HEK293 (cell line): Measurements from ENCODE around the gene LIMA1.

Source experiments
- GLIS2 ChIP-seq: fragments of 450-650 bp; formaldehyde crosslinking; IDR thresholded peaks from 2 replicates; pipeline ENCODE4 v1.5.1; 2016; ENCODE audit warnings: missing biosample characterization, missing genetic modification characterization
- RBAK ChIP-seq: fragments of 450-650 bp; formaldehyde crosslinking; IDR thresholded peaks from 2 replicates; pipeline ENCODE4 v1.5.1; 2016; ENCODE audit warnings: missing biosample characterization, missing genetic modification characterization
- SETDB1 ChIP-seq: IDR thresholded peaks from one replicate; pipeline ENCODE4 v1.6.1; 2017; ENCODE audit warnings: mild to moderate bottlenecking, low read length, moderate library complexity, mixed read lengths; ENCODE audit not compliant: insufficient read length
- ZNF174 ChIP-seq: fragments of 450-650 bp; formaldehyde crosslinking; IDR thresholded peaks from 2 replicates; pipeline ENCODE4 v1.5.0; 2017; ENCODE audit warnings: missing biosample characterization, mild to moderate bottlenecking, missing genetic modification characterization
- ZNF223 ChIP-seq: fragments of 450-650 bp; formaldehyde crosslinking; IDR thresholded peaks from 2 replicates; pipeline ENCODE4 v1.5.1; 2016; ENCODE audit warnings: missing biosample characterization, missing genetic modification characterization
- ZNF23 ChIP-seq: fragments of 450-650 bp; formaldehyde crosslinking; IDR thresholded peaks from 2 replicates; pipeline ENCODE4 v1.5.1; 2016; ENCODE audit warnings: missing biosample characterization, missing genetic modification characterization, borderline replicate concordance
- ZNF302 ChIP-seq: fragments of 450-650 bp; formaldehyde crosslinking; IDR thresholded peaks from 2 replicates; pipeline ENCODE4 v1.5.1; 2016; ENCODE audit warnings: missing biosample characterization, missing genetic modification characterization, low read depth
- ZNF341 ChIP-seq: fragments of 450-650 bp; formaldehyde crosslinking; IDR thresholded peaks from 2 replicates; pipeline ENCODE4; 2016; ENCODE audit warnings: low read depth, missing biosample characterization, missing genetic modification characterization
- ZNF426 ChIP-seq: fragments of 450-650 bp; formaldehyde crosslinking; IDR thresholded peaks from 2 replicates; pipeline ENCODE4 v1.5.1; 2017; ENCODE audit warnings: missing biosample characterization, missing genetic modification characterization, mild to moderate bottlenecking, inconsistent platforms, moderate library complexity
- ZNF561 ChIP-seq: fragments of 450-650 bp; IDR thresholded peaks from 2 replicates; pipeline ENCODE4 v1.5.1; 2018; ENCODE audit warnings: missing biosample characterization, missing genetic modification characterization, borderline replicate concordance
- ZNF621 ChIP-seq: fragments of 450-650 bp; formaldehyde crosslinking; IDR thresholded peaks from 2 replicates; pipeline ENCODE4 v1.5.1; 2017; ENCODE audit warnings: missing biosample characterization, missing genetic modification characterization
- ZNF624 ChIP-seq: fragments of 450-650 bp; formaldehyde crosslinking; IDR thresholded peaks from 2 replicates; pipeline ENCODE4 v1.5.1; 2017; ENCODE audit warnings: missing biosample characterization, missing genetic modification characterization
- ZNF707 ChIP-seq: fragments of 450-650 bp; formaldehyde crosslinking; IDR thresholded peaks from 2 replicates; pipeline ENCODE4 v1.5.1; 2016; ENCODE audit warnings: missing biosample characterization, missing genetic modification characterization
- ZNF830 ChIP-seq: fragments of 450-650 bp; IDR thresholded peaks from 2 replicates; pipeline ENCODE4 v1.5.0; 2018; ENCODE audit warnings: missing biosample characterization, missing genetic modification characterization, low read depth, mild to moderate bottlenecking, moderate library complexity
- ZSCAN30 ChIP-seq: fragments of 450-650 bp; IDR thresholded peaks from 2 replicates; pipeline ENCODE4 v1.5.1; 2018; ENCODE audit warnings: missing biosample characterization, mild to moderate bottlenecking, missing genetic modification characterization, moderate library complexity
- TF ChIP-seq, protein P1 (sequence below): fragments of 450-650 bp; formaldehyde crosslinking; conservative IDR thresholded peaks from 2 replicates; pipeline ENCODE4 v1.5.1; 2016; ENCODE audit warnings: low read depth, missing biosample characterization, missing genetic modification characterization
- TF ChIP-seq, protein P2 (sequence below): fragments of 450-650 bp; formaldehyde crosslinking; IDR thresholded peaks from 2 replicates; pipeline ENCODE4 v1.5.1; 2016; ENCODE audit warnings: missing biosample characterization, missing genetic modification characterization
- TF ChIP-seq, protein P3 (sequence below): fragments of 450-650 bp; formaldehyde crosslinking; IDR thresholded peaks from 2 replicates; pipeline ENCODE4 v1.5.1; 2016; ENCODE audit warnings: missing biosample characterization, missing genetic modification characterization
- TF ChIP-seq, protein P4 (sequence below): fragments of 450-650 bp; formaldehyde crosslinking; IDR thresholded peaks from 2 replicates; pipeline ENCODE4 v1.5.1; 2017; ENCODE audit warnings: missing biosample characterization, missing genetic modification characterization
- TF ChIP-seq, protein P5 (sequence below): fragments of 450-650 bp; formaldehyde crosslinking; IDR thresholded peaks from 2 replicates; pipeline ENCODE4 v1.5.1; 2016; ENCODE audit warnings: missing biosample characterization, missing genetic modification characterization
- TF ChIP-seq, protein P6 (sequence below): sonication (generic); formaldehyde crosslinking; IDR thresholded peaks from 2 replicates; pipeline ENCODE4 v1.8.1; 2022; ENCODE audit warnings: mild to moderate bottlenecking, moderate library complexity, missing genetic modification reagents
- TF ChIP-seq, protein P7 (sequence below): fragments of 450-650 bp; formaldehyde crosslinking; IDR thresholded peaks from 2 replicates; pipeline ENCODE4 v1.5.1; 2016; ENCODE audit warnings: missing biosample characterization, missing genetic modification characterization

LIMA1 gene

DNA sequence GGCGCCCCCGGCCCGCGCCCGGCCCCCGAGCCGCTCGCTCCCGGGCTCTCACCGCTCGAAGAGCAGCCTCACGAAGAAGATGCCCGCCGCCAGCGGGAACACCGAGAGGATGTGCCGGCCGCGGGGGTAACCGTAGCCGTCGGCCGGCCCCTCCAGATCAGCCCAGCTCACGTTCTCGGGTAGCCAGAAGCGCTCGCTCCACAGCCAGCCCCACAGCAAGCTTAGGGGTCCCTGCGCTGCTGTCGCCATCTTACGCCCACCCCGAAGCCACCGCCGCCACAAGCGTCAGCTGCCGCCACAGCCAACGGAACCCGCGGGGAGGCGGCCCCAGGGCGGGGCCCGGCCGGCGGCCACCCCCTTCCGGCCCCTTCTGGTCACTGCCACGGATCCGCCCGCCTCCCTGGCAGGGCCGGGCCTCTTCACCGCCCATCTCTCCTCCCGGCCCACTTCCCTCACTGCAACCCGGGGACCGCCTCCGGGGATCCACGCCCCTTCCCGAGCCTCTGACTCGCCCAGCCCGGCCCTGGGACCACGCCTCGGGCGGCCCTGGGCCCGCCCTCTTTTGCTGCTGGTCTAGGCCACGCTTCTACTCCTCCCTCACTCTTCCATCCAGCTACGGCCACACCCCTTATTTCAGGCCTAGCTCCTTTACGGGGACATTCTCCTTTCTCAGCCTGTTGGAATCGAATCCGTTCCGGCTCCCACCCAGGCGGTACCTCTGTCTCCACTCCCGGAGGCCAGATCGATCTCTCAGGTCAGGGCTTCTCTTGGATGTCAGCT is 116.1 kb downstream of the LIMA1 start, which contains the start of gene CERS5 (continued):
- TF ChIP-seq, protein P1, sequence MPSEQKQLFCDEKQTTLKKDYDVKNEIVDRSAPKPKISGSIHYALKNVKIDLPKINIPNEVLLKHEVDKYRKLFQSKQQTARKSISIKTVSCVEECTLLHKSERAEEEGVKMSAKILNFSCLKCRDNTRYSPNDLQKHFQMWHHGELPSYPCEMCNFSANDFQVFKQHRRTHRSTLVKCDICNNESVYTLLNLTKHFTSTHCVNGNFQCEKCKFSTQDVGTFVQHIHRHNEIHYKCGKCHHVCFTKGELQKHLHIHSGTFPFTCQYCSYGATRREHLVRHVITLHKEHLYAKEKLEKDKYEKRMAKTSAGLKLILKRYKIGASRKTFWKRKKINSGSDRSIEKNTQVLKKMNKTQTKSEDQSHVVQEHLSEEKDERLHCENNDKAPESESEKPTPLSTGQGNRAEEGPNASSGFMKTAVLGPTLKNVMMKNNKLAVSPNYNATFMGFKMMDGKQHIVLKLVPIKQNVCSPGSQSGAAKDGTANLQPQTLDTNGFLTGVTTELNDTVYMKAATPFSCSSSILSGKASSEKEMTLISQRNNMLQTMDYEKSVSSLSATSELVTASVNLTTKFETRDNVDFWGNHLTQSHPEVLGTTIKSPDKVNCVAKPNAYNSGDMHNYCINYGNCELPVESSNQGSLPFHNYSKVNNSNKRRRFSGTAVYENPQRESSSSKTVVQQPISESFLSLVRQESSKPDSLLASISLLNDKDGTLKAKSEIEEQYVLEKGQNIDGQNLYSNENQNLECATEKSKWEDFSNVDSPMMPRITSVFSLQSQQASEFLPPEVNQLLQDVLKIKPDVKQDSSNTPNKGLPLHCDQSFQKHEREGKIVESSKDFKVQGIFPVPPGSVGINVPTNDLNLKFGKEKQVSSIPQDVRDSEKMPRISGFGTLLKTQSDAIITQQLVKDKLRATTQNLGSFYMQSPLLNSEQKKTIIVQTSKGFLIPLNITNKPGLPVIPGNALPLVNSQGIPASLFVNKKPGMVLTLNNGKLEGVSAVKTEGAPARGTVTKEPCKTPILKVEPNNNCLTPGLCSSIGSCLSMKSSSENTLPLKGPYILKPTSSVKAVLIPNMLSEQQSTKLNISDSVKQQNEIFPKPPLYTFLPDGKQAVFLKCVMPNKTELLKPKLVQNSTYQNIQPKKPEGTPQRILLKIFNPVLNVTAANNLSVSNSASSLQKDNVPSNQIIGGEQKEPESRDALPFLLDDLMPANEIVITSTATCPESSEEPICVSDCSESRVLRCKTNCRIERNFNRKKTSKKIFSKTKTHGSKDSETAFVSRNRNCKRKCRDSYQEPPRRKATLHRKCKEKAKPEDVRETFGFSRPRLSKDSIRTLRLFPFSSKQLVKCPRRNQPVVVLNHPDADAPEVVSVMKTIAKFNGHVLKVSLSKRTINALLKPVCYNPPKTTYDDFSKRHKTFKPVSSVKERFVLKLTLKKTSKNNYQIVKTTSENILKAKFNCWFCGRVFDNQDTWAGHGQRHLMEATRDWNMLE (tag by site-specific recombination) = no peak
- TF ChIP-seq ZNF174 (tag by site-specific recombination) (no peak), ZNF302 (tag by site-specific recombination) (no peak), ZNF830 (no peak), ZNF624 (no peak), RBAK (no peak), GLIS2 (tag by site-specific recombination) (peak; percentile 99), ZNF561 (tag by site-specific recombination) (peak; percentile 49; the same call in 1 of the 2 replicates), ZNF23 (no peak), ZNF426 (no peak), ZNF341 (tag by site-specific recombination) (peak; percentile 71), ZNF707 (tag by site-specific recombination) (no peak), ZNF621 (tag by site-specific recombination) (no peak), ZNF223 (tag by site-specific recombination) (no peak), SETDB1 (no peak), ZSCAN30 (tag by site-specific recombination) (peak; percentile 97)
- TF ChIP-seq, protein P2, sequence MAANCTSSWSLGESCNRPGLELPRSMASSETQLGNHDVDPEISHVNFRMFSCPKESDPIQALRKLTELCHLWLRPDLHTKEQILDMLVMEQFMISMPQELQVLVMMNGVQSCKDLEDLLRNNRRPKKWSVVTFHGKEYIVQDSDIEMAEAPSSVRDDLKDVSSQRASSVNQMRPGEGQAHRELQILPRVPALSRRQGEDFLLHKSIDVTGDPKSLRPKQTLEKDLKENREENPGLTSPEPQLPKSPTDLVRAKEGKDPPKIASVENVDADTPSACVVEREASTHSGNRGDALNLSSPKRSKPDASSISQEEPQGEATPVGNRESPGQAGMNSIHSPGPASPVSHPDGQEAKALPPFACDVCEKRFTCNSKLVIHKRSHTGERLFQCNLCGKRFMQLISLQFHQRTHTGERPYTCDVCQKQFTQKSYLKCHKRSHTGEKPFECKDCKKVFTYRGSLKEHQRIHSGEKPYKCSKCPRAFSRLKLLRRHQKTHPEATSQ (tag by site-specific recombination) = no peak
- TF ChIP-seq, protein P3, sequence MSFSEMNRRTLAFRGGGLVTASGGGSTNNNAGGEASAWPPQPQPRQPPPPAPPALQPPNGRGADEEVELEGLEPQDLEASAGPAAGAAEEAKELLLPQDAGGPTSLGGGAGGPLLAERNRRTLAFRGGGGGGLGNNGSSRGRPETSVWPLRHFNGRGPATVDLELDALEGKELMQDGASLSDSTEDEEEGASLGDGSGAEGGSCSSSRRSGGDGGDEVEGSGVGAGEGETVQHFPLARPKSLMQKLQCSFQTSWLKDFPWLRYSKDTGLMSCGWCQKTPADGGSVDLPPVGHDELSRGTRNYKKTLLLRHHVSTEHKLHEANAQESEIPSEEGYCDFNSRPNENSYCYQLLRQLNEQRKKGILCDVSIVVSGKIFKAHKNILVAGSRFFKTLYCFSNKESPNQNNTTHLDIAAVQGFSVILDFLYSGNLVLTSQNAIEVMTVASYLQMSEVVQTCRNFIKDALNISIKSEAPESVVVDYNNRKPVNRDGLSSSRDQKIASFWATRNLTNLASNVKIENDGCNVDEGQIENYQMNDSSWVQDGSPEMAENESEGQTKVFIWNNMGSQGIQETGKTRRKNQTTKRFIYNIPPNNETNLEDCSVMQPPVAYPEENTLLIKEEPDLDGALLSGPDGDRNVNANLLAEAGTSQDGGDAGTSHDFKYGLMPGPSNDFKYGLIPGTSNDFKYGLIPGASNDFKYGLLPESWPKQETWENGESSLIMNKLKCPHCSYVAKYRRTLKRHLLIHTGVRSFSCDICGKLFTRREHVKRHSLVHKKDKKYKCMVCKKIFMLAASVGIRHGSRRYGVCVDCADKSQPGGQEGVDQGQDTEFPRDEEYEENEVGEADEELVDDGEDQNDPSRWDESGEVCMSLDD (tag by site-specific recombination) = peak; percentile 85
- TF ChIP-seq, protein P4, sequence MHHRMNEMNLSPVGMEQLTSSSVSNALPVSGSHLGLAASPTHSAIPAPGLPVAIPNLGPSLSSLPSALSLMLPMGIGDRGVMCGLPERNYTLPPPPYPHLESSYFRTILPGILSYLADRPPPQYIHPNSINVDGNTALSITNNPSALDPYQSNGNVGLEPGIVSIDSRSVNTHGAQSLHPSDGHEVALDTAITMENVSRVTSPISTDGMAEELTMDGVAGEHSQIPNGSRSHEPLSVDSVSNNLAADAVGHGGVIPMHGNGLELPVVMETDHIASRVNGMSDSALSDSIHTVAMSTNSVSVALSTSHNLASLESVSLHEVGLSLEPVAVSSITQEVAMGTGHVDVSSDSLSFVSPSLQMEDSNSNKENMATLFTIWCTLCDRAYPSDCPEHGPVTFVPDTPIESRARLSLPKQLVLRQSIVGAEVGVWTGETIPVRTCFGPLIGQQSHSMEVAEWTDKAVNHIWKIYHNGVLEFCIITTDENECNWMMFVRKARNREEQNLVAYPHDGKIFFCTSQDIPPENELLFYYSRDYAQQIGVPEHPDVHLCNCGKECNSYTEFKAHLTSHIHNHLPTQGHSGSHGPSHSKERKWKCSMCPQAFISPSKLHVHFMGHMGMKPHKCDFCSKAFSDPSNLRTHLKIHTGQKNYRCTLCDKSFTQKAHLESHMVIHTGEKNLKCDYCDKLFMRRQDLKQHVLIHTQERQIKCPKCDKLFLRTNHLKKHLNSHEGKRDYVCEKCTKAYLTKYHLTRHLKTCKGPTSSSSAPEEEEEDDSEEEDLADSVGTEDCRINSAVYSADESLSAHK (tag by site-specific recombination) = no peak
- TF ChIP-seq, protein P5, sequence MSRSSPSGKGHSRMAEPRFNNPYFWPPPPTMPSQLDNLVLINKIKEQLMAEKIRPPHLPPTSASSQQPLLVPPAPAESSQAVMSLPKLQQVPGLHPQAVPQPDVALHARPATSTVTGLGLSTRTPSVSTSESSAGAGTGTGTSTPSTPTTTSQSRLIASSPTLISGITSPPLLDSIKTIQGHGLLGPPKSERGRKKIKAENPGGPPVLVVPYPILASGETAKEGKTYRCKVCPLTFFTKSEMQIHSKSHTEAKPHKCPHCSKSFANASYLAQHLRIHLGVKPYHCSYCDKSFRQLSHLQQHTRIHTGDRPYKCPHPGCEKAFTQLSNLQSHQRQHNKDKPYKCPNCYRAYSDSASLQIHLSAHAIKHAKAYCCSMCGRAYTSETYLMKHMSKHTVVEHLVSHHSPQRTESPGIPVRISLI (tag by site-specific recombination) = no peak
- TF ChIP-seq, protein P6, sequence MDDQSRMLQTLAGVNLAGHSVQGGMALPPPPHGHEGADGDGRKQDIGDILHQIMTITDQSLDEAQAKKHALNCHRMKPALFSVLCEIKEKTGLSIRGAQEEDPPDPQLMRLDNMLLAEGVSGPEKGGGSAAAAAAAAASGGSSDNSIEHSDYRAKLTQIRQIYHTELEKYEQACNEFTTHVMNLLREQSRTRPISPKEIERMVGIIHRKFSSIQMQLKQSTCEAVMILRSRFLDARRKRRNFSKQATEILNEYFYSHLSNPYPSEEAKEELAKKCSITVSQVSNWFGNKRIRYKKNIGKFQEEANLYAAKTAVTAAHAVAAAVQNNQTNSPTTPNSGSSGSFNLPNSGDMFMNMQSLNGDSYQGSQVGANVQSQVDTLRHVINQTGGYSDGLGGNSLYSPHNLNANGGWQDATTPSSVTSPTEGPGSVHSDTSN (CRISPR knock-in tag) = no peak
- TF ChIP-seq, protein P7, sequence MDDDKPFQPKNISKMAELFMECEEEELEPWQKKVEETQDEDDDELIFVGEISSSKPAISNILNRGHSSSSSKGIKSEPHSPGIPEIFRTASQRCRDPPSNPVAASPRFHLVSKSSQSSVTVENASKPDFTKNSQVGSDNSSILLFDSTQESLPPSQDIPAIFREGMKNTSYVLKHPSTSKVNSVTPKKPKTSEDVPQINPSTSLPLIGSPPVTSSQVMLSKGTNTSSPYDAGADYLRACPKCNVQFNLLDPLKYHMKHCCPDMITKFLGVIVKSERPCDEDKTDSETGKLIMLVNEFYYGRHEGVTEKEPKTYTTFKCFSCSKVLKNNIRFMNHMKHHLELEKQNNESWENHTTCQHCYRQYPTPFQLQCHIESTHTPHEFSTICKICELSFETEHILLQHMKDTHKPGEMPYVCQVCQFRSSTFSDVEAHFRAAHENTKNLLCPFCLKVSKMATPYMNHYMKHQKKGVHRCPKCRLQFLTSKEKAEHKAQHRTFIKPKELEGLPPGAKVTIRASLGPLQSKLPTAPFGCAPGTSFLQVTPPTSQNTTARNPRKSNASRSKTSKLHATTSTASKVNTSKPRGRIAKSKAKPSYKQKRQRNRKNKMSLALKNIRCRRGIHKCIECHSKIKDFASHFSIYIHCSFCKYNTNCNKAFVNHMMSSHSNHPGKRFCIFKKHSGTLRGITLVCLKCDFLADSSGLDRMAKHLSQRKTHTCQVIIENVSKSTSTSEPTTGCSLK = no peak
